HepG2 (cell line): ENCODE data around the gene TMEM229A. TPM values are rescaled to one million over a fixed set of nuclear protein-coding genes. Genes with fewer than 3 reads are reported as not detected.

Experiments
- ATAC-seq: fragments of 200-7000 bp; cut with Tn5 transposase; 3 replicates; pipeline ENCODE4 v1.9.1; 2020; ENCODE audit warnings: mild to moderate bottlenecking, moderate library complexity
- BruUV-seq: library from RNA; stranded (reverse); fragments of 400-500 nt; replicated peaks from 2 replicates; lab custom pipeline; 2021; lab: Mats Ljungman, UMichigan
- CTCF ChIA-PET: fragments of 300-600 bp; formaldehyde crosslinking; extraction: SDS; loops from one replicate; lab custom pipeline; 2021; ENCODE audit warnings: low total read pairs, inconsistent platforms, low intra/inter-chr PET ratio; lab: Yijun Ruan, JAX
- POLR2A ChIA-PET: fragments of 350-600 bp; sonication (Branson Sonifier 250); formaldehyde crosslinking; loops from one replicate; lab custom pipeline; 2020; ENCODE audit warnings: antibody characterized with exemption, inconsistent platforms; lab: Yijun Ruan, JAX
- DNase-seq: peaks from one replicate; pipeline ENCODE4 v3.0.0-alpha.2; 2015; ENCODE audit warnings: low spot score
- FAIRE-seq: peaks from 3 replicates; lab custom pipeline; 2011; peaks lifted over from hg19 to GRCh38; lab: Jason Lieb, UNC
- H2AFZ ChIP-seq: one replicate; pipeline ENCODE4 v1.6.1; 2011; ENCODE audit warnings: low read length, inconsistent platforms
- H3K27ac ChIP-seq: fragments of 300-600 bp; 3 replicates; pipeline ENCODE4 v1.8.0; 2011; ENCODE audit warnings: mixed run types, mild to moderate bottlenecking, mixed read lengths, low read length, inconsistent platforms; ENCODE audit not compliant: insufficient read depth; ENCODE audit errors: extremely low read length
- H3K27me3 ChIP-seq, 2 experiments: fragments of 200-600 bp in 1 of 2; 2 replicates in 1 of 2; 3 replicates in 1 of 2; pipeline versions ENCODE4 v1.6.0 to v1.8.0; 2011; ENCODE audit warnings: low read length in 2 of 2, mild to moderate bottlenecking in 2 of 2, moderate library complexity in 2 of 2, inconsistent platforms in 1 of 2; ENCODE audit not compliant: insufficient read depth in 2 of 2, control insufficient read depth in 1 of 2
- H3K36me3 ChIP-seq, 2 experiments: fragments of 200-600 bp in 1 of 2; replicated peaks in 1 of 2; 2 replicates in 1 of 2; 3 replicates in 1 of 2; pipeline versions ENCODE4 v1.5.1 to v1.8.0; 2011; ENCODE audit warnings: low read length in 2 of 2, inconsistent platforms in 1 of 2; ENCODE audit not compliant: insufficient read depth in 2 of 2, control insufficient read depth in 1 of 2
- H3K4me1 ChIP-seq: 2 replicates; pipeline ENCODE4 v1.5.1; 2012; ENCODE audit warnings: low read length, inconsistent platforms; ENCODE audit not compliant: insufficient read depth
- H3K4me2 ChIP-seq: 2 replicates; pipeline ENCODE4 v1.6.0; 2011; ENCODE audit warnings: low read depth, low read length, inconsistent platforms
- H3K4me3 ChIP-seq, 3 experiments: fragments of 200-600 bp in 1 of 3; sonication (generic), shearing (Covaris generic) in 1 of 3; replicated peaks in 1 of 3; 2 replicates each; pipeline ENCODE4 v1.5.1; 2011 to 2016; ENCODE audit warnings: low read length in 3 of 3, inconsistent platforms in 2 of 3, low read depth in 2 of 3, mild to moderate bottlenecking in 2 of 3, control low read depth in 1 of 3, mixed read lengths in 1 of 3; ENCODE audit not compliant: insufficient read depth in 1 of 3
- H3K79me2 ChIP-seq: one replicate; pipeline ENCODE4 v1.6.1; 2011; ENCODE audit warnings: low read length, inconsistent platforms; ENCODE audit not compliant: insufficient read depth
- H3K9ac ChIP-seq: 2 replicates; pipeline ENCODE4 v1.6.0; 2011; ENCODE audit warnings: mild to moderate bottlenecking, low read depth, low read length, inconsistent platforms; ENCODE audit not compliant: insufficient read depth
- H3K9me3 ChIP-seq: 2 replicates; pipeline ENCODE4 v1.5.1; 2012; ENCODE audit warnings: mild to moderate bottlenecking, low read length
- H4K20me1 ChIP-seq: 2 replicates; pipeline ENCODE4 v1.6.0; 2011; ENCODE audit warnings: inconsistent platforms, mild to moderate bottlenecking, low read length, moderate library complexity; ENCODE audit not compliant: insufficient read depth
- CREB1 ChIP-seq, 2 experiments: fragments of 450-650 bp in 1 of 2; IDR thresholded peaks; 2 replicates each; pipeline ENCODE4 v1.6.1; 2016 to 2017; ENCODE audit warnings: control low read depth in 1 of 2, mild to moderate bottlenecking in 1 of 2, missing compliant biosample characterization in 1 of 2, missing genetic modification characterization in 1 of 2
- DBP ChIP-seq: sonication (generic); formaldehyde crosslinking; IDR thresholded peaks from 2 replicates; pipeline ENCODE4 v1.4.0; 2020; ENCODE audit warnings: missing genetic modification reagents; ENCODE audit errors: not compliant biosample characterization
- FOXM1 ChIP-seq: sonication (generic); formaldehyde crosslinking; IDR thresholded peaks from 2 replicates; pipeline ENCODE4 v1.5.0; 2020; ENCODE audit warnings: missing genetic modification reagents
- MTA1 ChIP-seq: sonication (generic); formaldehyde crosslinking; IDR thresholded peaks from 2 replicates; pipeline ENCODE4 v1.4.0; 2020; ENCODE audit warnings: missing genetic modification reagents, mild to moderate bottlenecking, borderline replicate concordance
- NR1H2 ChIP-seq: sonication (generic); formaldehyde crosslinking; IDR thresholded peaks from 2 replicates; pipeline ENCODE4 v1.8.1; 2022; ENCODE audit warnings: low read depth, missing genetic modification reagents, borderline replicate concordance
- THAP11 ChIP-seq: IDR thresholded peaks from 2 replicates; pipeline ENCODE4 v1.6.1; 2016; ENCODE audit warnings: missing biosample characterization, missing genetic modification reagents
- ZFP36L2 ChIP-seq: sonication (generic); formaldehyde crosslinking; IDR thresholded peaks from 2 replicates; pipeline ENCODE4 v1.4.0; 2020; ENCODE audit warnings: missing genetic modification reagents
- ZNF276 ChIP-seq: sonication (generic); formaldehyde crosslinking; IDR thresholded peaks from 2 replicates; pipeline ENCODE4 v1.4.0; 2020; ENCODE audit warnings: mild to moderate bottlenecking, low read depth, missing genetic modification reagents
- ZNF331 ChIP-seq: sonication (generic); formaldehyde crosslinking; IDR thresholded peaks from 2 replicates; pipeline ENCODE4 v1.4.0; 2020; ENCODE audit warnings: missing genetic modification reagents
- ZNF383 ChIP-seq: sonication (generic); formaldehyde crosslinking; IDR thresholded peaks from 2 replicates; pipeline ENCODE4 v1.4.0; 2020; ENCODE audit warnings: missing genetic modification reagents, mild to moderate bottlenecking, borderline replicate concordance
- ZNF605 ChIP-seq: sonication (generic); formaldehyde crosslinking; IDR thresholded peaks from 2 replicates; pipeline ENCODE4 v1.8.0; 2022; ENCODE audit warnings: mild to moderate bottlenecking, missing genetic modification reagents
- ZNF709 ChIP-seq: sonication (generic); formaldehyde crosslinking; IDR thresholded peaks from 2 replicates; pipeline ENCODE4 v1.5.0; 2020; ENCODE audit warnings: mild to moderate bottlenecking, missing genetic modification reagents
- ZNF879 ChIP-seq: sonication (generic); formaldehyde crosslinking; IDR thresholded peaks from 2 replicates; pipeline ENCODE4 v1.8.1; 2023; ENCODE audit warnings: missing genetic modification reagents
- WGBS: methylation state at CpG from one replicate; pipeline ENCODE4 v1.1.6; 2017; ENCODE audit warnings: low lambda C conversion rate; 5-methylcytosine and 5-hydroxymethylcytosine counted together
- in situ Hi-C: cut with HindIII; loops from 2 replicates; pipeline ENCODE4 v1.10.0; 2017; ENCODE audit warnings: low pct_unique_long_range_greater_than_20kb; ENCODE audit not compliant: extremely low pct_ligation_motif_present
- intact Hi-C: fragments of 100-400 bp; cut with micrococcal nuclease; formaldehyde crosslinking; loops from one replicate; pipeline ENCODE4 v1.10.0; 2022; ENCODE audit not compliant: unreplicated experiment
- polyA plus RNA-seq, 8 experiments: library from polyadenylated mRNA; depleted of rRNA in 3 of 8; stranded (reverse) in 7 of 8; unstranded in 1 of 8; fragments of >200 nt; fragmentation: Illumina TruSeq in 4 of 8; extraction: Trizol in 4 of 8; gene quantifications; 2 replicates each; pipeline versions ENCODE4 v1.2.1 to v1.2.3, GENCODE V29; 2011 to 2016; ENCODE audit warnings: low read depth in 4 of 8, missing spikeins in 1 of 8, mixed read lengths in 1 of 8; ENCODE audit not compliant: insufficient read depth in 1 of 8
- total RNA-seq, 5 experiments: library from RNA; depleted of rRNA; stranded (reverse); fragments of >200 nt; fragmentation: Illumina TruSeq; extraction: Trizol; gene quantifications; 2 replicates each; pipeline ENCODE4 v1.2.3, GENCODE V29; 2016; ENCODE audit warnings: low read depth in 1 of 5

TMEM229A gene
- total and polyA plus RNA-seq, 2 of the 13 experiments (the other 11 are each of a cell fraction or from before 2014, with no cell fraction given) = not detected

GRCh38 chr7:124030964-124031363 lies 1.9 kb downstream of the TMEM229A start (continued):
- no peak for TF ChIP-seq DBP

- TF ChIP-seq CREB1 (IDR thresholded peaks at IDR 0.05) (0 out of 2 replicates have a peak, but pooled peaks have one; percentile 27), CREB1 (CRISPR knock-in tag; IDR thresholded peaks at IDR 0.05) (no peak), ZNF709 (CRISPR knock-in tag) (no peak)
- DNase-seq (no peak), FAIRE-seq (no peak), ATAC-seq (no peak)
- ChIA-PET POLR2A (no interaction called here), CTCF (no interaction called here)
- no peaks in the 10 kb centered on the region for H3K79me2 ChIP-seq
- H3K9ac ChIP-seq = no peak overlapping the region
- BruUV-seq = no TSS peak
- H2AFZ ChIP-seq = no peak overlapping the region
- intact Hi-C loops = no loop called here
- H3K9me3 ChIP-seq = no peaks in the 10 kb centered on the region
- H3K4me2 ChIP-seq = no peak overlapping the region
- no peaks in the 10 kb centered on the region for H4K20me1 ChIP-seq
- H3K36me3 ChIP-seq = no peaks in the 10 kb centered on the region
- no peaks in the 10 kb centered on the region for H3K4me1 ChIP-seq
- H3K27ac ChIP-seq = no peak overlapping the region
- WGBS = 18% methylated on average over 4 of the region's 4 CpGs
- in situ Hi-C loops = no loop called here
- H3K27me3 ChIP-seq = peaks cover 0 to 13% of the 10 kb centered on the region in 2 experiments; a peak in 1 of 5 replicates
- H3K4me3 ChIP-seq = no peak overlapping the region
Measured at GRCh38 chr7:124029396-124030188, 3.3 kb downstream of the TMEM229A start.

- Histone ChIP-seq H3K4me1 (no peaks in the 10 kb centered on the region), H3K9ac (no peak overlapping the region), H3K9me3 (no peaks in the 10 kb centered on the region), H2AFZ (no peak overlapping the region), H3K27ac (no peak overlapping the region), H3K4me2 (no peak overlapping the region), H3K4me3 (no peak overlapping the region), H4K20me1 (no peaks in the 10 kb centered on the region), H3K27me3 (peaks cover 0 to 5% of the 10 kb centered on the region in 2 experiments; a peak in 1 of 5 replicates), H3K36me3 (no peaks in the 10 kb centered on the region), H3K79me2 (no peaks in the 10 kb centered on the region)
- FAIRE-seq (no peak), DNase-seq (no peak), ATAC-seq (no peak)
- intact Hi-C loops = no loop called here
- POLR2A ChIA-PET = no interaction called here
- CTCF ChIA-PET = no interaction called here
- WGBS = 97% methylated on average over 1 of the region's 1 CpG
- BruUV-seq = no TSS peak
- in situ Hi-C loops = no loop called here
- TF ChIP-seq ZNF276 (CRISPR knock-in tag) = no peak
- no peak for TF ChIP-seq ZNF383 (CRISPR knock-in tag)
- TF ChIP-seq ZFP36L2 (CRISPR knock-in tag) = no peak
- TF ChIP-seq ZNF879 (CRISPR knock-in tag) = no peak
- TF ChIP-seq FOXM1 (CRISPR knock-in tag) = no peak
- TF ChIP-seq ZNF605 (CRISPR knock-in tag) = no peak
- no peak for TF ChIP-seq ZNF331 (CRISPR knock-in tag)
- no peak for TF ChIP-seq NR1H2 (CRISPR knock-in tag)
- TF ChIP-seq MTA1 (CRISPR knock-in tag) = no peak
- no peak for TF ChIP-seq THAP11
Measured at GRCh38 chr7:124027236-124027635, 5.6 kb downstream of the TMEM229A start.
